Measurements from ENCODE around the gene MPZL1. TPM values are rescaled to one million over a fixed set of nuclear protein-coding genes. Genes with fewer than 3 reads are reported as not detected.

MPZL1 gene
- total RNA-seq, 2 experiments from 2014 or later, result 17.4 to 19.0 TPM

DNA sequence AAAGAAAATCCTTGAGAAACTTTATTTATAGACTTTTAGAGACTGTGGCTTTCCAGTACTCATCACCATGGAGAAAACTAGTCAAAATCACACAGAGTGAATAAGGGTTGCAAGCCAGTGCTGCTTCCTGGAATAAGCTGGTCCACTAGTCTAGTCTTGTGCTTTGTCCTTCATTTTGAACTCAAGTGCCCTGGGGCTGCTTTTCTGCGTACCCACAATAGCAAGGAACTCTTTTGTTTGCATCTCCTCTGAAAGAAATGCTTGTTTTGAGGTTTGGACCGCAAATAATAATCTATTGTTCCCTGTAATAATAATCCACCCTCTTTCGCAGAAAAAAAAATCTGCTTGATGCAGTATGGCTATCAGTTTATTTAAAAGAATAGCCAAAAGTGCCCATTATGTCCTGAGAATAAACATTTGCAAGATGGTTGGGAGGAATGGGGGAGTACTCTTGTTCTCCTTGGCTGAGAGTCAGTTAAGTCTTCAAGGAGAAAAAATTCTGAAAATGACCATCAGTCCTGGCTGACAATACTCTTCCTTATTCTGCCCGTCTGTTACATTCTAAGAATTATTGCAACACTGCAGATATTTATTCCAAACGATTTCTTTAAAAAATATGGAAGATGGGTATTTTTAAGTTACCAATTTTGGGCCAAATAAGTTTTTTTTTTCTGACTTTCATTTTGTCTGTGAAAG lies 41.9 kb downstream of the MPZL1 start:
- no peak overlapping the region for H3K4me3 Mint-ChIP-seq
- no peak for DNase-seq
- H3K27ac Mint-ChIP-seq, result no peak overlapping the region
- H3K4me1 Mint-ChIP-seq, result peaks cover 18% of the 10 kb centered on the region
- ChIA-PET POLR2A (no interaction called here), CTCF (interaction anchor here (1.1 kb wide), 1 partner anchor 39 kb away, joined by 3 read pairs; no protein-coding TSS in a partner anchor)
- no peaks in the 10 kb centered on the region for H3K27me3 Mint-ChIP-seq
- peaks cover 14% of the 10 kb centered on the region for H3K36me3 Mint-ChIP-seq (ENCODE audit: low read depth)
- H3K9me3 Mint-ChIP-seq, result no peaks in the 10 kb centered on the region

DNA sequence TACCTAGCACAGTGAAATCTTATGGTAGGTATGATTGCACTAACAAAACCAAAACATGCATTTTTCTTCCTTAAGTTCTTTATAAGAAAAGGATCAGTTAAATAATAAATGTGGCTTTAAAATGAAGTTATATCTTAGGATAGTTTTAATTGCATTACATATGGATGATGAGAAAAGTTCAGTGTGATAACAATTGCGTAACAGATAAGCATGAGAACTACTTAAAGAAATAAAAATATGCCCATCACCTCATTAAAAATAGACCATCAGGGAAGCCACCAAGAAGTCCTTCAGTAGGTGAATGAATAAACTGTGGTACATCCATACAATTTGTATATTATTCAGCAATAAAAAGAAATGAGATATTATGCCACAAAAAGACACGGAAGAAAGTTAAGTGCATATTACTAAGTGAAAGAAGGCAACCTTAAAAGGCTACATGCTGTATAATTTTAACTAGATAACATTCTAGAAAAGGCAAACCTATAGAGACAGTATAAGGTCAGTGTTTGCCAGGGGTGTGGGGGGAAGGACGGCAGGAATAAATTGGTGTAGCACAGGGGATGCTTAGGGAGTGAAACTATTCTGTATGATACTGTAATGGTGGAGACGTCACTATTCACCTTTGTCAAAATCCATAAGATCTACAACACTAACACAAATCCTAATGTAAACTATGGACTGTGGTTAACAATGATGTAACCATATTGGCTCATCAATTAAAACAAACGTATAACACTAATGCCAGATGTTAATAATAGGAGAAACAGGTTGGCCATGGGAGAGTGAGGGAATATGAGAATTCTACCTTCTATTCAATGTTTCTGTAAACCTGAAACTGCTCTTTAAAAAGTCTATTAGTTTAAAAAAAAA lies 42.9 kb downstream of the MPZL1 start:
- DNase-seq, result no peak
- Mint-ChIP-seq H3K36me3 (ENCODE audit: low read depth) (peaks cover 23% of the 10 kb centered on the region), H3K4me1 (peaks cover 18% of the 10 kb centered on the region), H3K4me3 (no peak overlapping the region), H3K27ac (no peak overlapping the region), H3K27me3 (no peaks in the 10 kb centered on the region), H3K9me3 (no peaks in the 10 kb centered on the region)
- POLR2A ChIA-PET, result no interaction called here
- CTCF ChIA-PET, result no interaction called here

DNA sequence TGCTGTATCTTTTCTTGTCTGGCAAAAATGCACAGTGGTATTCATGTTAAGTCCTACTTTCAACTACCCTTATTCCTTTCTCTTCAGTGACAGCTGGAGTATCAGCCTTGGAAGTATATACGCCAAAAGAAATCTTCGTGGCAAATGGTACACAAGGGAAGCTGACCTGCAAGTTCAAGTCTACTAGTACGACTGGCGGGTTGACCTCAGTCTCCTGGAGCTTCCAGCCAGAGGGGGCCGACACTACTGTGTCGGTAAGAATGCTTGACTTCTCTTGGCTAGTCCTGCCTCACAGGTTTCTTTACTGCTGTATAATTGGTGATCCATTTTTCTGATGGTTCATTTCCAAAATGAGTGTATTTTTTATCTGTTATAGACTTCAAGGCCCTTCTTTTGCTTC lies 43.7 kb downstream of the MPZL1 start:
- Mint-ChIP-seq H3K27ac (no peak overlapping the region), H3K4me3 (no peak overlapping the region), H3K4me1 (peaks cover 18% of the 10 kb centered on the region), H3K9me3 (no peaks in the 10 kb centered on the region), H3K36me3 (ENCODE audit: low read depth) (peaks cover 29% of the 10 kb centered on the region), H3K27me3 (no peaks in the 10 kb centered on the region)
- ChIA-PET POLR2A (no interaction called here), CTCF (no interaction called here)
- DNase-seq, result no peak

DNA sequence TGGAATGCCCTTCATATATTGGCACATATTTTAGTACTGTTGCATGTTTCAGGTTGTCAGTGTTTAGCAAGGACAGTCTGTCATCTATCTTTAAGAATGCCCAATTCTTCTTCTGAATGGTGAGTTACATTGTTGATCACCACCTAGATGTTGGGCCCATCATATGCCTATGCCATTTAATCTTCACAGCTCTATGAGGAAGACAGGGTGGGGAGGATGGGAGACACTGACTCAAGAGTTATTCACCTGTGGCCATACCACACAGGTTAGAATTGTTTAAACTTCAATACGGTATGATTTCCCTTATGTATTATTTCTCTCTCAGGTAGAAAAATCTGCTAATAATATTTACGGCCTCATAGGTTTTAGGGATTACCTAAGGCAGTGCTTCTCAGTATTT lies 44.8 kb downstream of the MPZL1 start:
- DNase-seq, result no peak
- CTCF ChIA-PET, result no interaction called here
- Mint-ChIP-seq H3K4me3 (no peak overlapping the region), H3K27ac (no peak overlapping the region), H3K27me3 (no peaks in the 10 kb centered on the region), H3K4me1 (peaks cover 11% of the 10 kb centered on the region), H3K36me3 (ENCODE audit: low read depth) (peaks cover 32% of the 10 kb centered on the region), H3K9me3 (no peaks in the 10 kb centered on the region)
- POLR2A ChIA-PET, result no interaction called here

DNA sequence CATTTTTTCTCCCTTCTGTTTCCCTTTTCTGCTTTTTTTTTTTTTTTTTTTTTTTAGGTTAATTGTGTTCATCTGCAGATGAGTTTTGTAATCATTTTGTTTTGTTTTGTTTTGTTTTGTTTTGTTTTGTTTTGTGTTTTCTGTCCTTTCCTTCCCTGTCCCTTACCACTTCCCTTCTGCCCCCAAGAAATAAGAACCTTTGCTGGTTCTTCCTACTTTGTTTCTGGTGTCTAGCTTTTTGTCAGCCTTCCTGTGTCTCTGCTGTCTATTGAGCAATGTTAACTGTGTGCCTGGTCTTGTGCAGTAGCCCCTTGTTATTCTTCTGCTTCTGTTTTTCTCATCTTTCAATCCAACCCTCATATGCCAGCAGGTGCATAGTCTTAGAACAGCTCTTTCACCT lies 46.0 kb downstream of the MPZL1 start:
- DNase-seq, result no peak
- ChIA-PET POLR2A (no interaction called here), CTCF (no interaction called here)
- H3K4me3 Mint-ChIP-seq, result no peak overlapping the region
- H3K4me1 Mint-ChIP-seq, result peaks cover 5% of the 10 kb centered on the region
- no peaks in the 10 kb centered on the region for H3K9me3 Mint-ChIP-seq
- H3K36me3 Mint-ChIP-seq (ENCODE audit: low read depth), result peaks cover 43% of the 10 kb centered on the region
- no peak overlapping the region for H3K27ac Mint-ChIP-seq
- H3K27me3 Mint-ChIP-seq, result no peaks in the 10 kb centered on the region

DNA sequence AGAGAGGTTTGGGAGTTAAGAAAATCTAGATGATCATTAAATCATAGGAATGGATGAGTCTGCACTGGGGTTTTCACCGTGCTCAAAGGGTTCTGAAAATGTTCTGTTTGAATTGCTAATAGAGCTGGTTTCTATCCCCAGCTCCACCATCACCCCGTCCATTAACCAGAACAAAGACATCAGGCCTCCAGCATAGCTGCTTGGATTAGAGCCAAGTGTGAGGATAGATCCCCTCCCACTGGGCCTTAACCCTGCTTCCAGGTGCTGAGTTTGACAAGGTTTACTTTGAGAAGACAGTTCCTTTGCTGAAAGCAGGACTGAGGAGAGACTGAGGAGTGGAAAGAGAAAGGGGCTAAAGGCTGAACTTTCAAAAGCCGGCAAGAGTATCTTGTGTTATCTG lies 48.3 kb downstream of the MPZL1 start:
- ChIA-PET POLR2A (no interaction called here), CTCF (no interaction called here)
- Mint-ChIP-seq H3K36me3 (ENCODE audit: low read depth) (peaks cover 49% of the 10 kb centered on the region), H3K9me3 (no peaks in the 10 kb centered on the region), H3K27ac (no peak overlapping the region), H3K27me3 (no peaks in the 10 kb centered on the region), H3K4me1 (peaks cover 5% of the 10 kb centered on the region), H3K4me3 (no peak overlapping the region)
- no peak for DNase-seq

DNA sequence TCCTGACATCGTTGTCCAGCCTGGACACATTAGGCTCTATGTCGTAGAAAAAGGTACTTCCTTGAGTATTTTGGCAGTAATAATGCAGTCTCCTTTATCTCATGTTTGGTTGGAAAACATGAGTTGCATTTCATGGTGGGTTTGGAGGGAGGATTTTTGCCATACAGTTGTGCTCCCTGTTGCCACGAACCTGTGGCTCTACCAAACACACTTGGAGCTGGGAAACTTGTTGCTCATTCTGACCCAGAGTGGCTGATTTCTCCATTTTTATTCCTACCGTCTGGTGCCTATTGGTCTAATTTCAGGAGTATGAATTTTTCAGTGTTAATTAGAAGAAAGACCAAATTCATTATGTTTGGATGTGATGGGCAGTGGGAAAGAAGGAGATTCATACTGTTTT lies 50.7 kb downstream of the MPZL1 start:
- Mint-ChIP-seq H3K27ac (no peak overlapping the region), H3K36me3 (ENCODE audit: low read depth) (peaks cover 56% of the 10 kb centered on the region), H3K27me3 (no peaks in the 10 kb centered on the region), H3K9me3 (no peaks in the 10 kb centered on the region), H3K4me3 (no peak overlapping the region), H3K4me1 (peaks cover 14% of the 10 kb centered on the region)
- POLR2A ChIA-PET, result no interaction called here
- CTCF ChIA-PET, result no interaction called here
- no peak for DNase-seq

DNA sequence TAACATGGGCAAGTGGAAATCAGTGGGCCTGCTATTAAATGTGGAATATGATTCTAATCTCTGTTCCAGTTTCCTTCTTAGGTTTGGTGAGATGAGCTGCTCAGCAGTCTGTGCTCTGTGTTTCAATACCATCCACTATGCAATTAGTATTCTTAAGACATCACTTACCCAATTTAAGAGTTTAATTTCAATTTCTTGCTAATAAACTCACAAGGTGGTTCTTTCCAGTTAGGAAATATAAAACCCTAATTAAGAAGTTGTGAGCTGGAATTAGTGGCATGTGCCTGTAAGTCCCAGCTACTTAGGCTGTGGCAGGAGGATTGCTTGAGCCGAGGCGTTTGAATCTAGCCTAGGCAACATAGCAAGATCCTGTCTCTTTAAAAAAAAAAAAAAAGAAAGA lies 51.7 kb downstream of the MPZL1 start:
- H3K27me3 Mint-ChIP-seq, result no peaks in the 10 kb centered on the region
- POLR2A ChIA-PET, result interaction anchor here (1.0 kb wide), 1 partner anchor 163 kb away, joined by 3 read pairs; the partner anchor contains the start of gene DCAF6
- no peak for DNase-seq
- H3K27ac Mint-ChIP-seq, result no peak overlapping the region
- CTCF ChIA-PET, result interaction anchor here (0.7 kb wide), 1 partner anchor 17 kb away, joined by 3 read pairs; no protein-coding TSS in a partner anchor
- H3K4me3 Mint-ChIP-seq, result no peak overlapping the region
- peaks cover 8% of the 10 kb centered on the region for H3K4me1 Mint-ChIP-seq
- peaks cover 48% of the 10 kb centered on the region for H3K36me3 Mint-ChIP-seq (ENCODE audit: low read depth)
- no peaks in the 10 kb centered on the region for H3K9me3 Mint-ChIP-seq

DNA sequence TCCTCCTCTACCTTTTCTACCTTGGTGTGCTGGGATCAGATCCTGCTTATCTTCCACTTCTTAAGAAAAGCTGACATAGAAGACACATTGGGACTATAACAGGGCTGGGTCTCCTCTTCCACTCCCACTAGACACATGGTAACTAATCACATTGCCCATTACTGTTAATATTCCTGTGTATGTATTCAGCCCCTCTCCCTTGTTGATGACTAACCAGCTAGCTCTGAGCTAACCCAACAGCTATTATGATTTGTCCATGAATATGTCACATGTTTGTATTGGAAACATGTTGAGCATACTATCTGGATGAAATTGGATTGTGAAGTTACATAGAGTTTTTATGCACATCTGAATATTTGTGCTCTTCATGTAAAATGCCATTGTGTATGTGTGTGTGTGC lies 52.9 kb downstream of the MPZL1 start:
- H3K36me3 Mint-ChIP-seq (ENCODE audit: low read depth), result peaks cover 41% of the 10 kb centered on the region
- DNase-seq, result no peak
- no peaks in the 10 kb centered on the region for H3K27me3 Mint-ChIP-seq
- no peak overlapping the region for H3K4me3 Mint-ChIP-seq
- CTCF ChIA-PET, result no interaction called here
- no peak overlapping the region for H3K27ac Mint-ChIP-seq
- H3K9me3 Mint-ChIP-seq, result no peaks in the 10 kb centered on the region
- peaks cover 8% of the 10 kb centered on the region for H3K4me1 Mint-ChIP-seq
- POLR2A ChIA-PET, result no interaction called here

DNA sequence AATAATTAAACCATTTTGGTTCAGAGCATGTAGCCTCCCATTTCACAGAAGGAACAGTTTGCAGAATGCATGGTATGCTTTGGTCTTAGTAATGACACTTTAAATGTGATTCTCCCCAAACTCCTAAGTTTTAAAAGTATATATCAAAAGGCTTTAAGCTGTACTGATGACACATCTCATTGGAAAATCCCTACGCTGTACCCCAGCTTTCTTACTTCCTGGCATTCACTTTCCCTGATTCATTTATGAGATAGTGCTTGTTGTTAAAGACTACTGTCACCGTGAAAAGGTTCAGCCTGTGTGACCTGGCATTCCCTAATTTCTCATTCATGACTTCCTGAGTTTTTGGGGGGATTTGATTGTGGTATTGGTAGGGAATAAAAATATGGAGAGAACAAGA lies 53.4 kb downstream of the MPZL1 start:
- Mint-ChIP-seq H3K27me3 (no peaks in the 10 kb centered on the region), H3K4me3 (no peak overlapping the region), H3K36me3 (ENCODE audit: low read depth) (peaks cover 41% of the 10 kb centered on the region), H3K9me3 (no peaks in the 10 kb centered on the region), H3K27ac (no peak overlapping the region), H3K4me1 (peaks cover 8% of the 10 kb centered on the region)
- no peak for DNase-seq
- ChIA-PET CTCF (interaction anchor here (0.6 to 1.8 kb wide), 2 partner anchors 10 to 461 kb away, joined by 4 to 5 read pairs; no protein-coding TSS in a partner anchor), POLR2A (no interaction called here)

DNA sequence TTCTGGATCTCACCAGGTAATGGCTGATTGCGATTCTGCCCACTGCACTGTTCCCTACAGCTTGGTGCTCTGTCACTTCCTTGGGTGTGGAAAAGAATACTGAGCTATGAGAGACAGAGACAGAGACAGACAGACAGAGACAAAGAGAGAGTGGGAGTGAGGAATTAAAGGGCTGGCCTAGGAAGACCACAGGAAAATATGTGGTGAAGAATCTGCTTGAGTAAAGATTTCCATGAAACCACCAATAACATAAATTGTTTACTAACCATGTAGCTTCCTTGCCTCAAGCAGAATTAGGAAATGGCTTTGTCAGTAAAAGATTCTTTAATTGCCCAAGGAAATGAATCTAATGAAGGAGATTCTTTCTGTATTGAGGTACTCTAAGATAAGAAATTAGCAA lies 54.4 kb downstream of the MPZL1 start:
- Mint-ChIP-seq H3K9me3 (peaks cover 2% of the 10 kb centered on the region), H3K36me3 (ENCODE audit: low read depth) (peaks cover 39% of the 10 kb centered on the region), H3K4me3 (no peak overlapping the region), H3K27me3 (no peaks in the 10 kb centered on the region), H3K27ac (no peak overlapping the region), H3K4me1 (peaks cover 8% of the 10 kb centered on the region)
- ChIA-PET CTCF (interaction anchor here (1.8 kb wide), 1 partner anchor 9 kb away, joined by 4 read pairs; no protein-coding TSS in a partner anchor), POLR2A (no interaction called here)
- no peak for DNase-seq

DNA sequence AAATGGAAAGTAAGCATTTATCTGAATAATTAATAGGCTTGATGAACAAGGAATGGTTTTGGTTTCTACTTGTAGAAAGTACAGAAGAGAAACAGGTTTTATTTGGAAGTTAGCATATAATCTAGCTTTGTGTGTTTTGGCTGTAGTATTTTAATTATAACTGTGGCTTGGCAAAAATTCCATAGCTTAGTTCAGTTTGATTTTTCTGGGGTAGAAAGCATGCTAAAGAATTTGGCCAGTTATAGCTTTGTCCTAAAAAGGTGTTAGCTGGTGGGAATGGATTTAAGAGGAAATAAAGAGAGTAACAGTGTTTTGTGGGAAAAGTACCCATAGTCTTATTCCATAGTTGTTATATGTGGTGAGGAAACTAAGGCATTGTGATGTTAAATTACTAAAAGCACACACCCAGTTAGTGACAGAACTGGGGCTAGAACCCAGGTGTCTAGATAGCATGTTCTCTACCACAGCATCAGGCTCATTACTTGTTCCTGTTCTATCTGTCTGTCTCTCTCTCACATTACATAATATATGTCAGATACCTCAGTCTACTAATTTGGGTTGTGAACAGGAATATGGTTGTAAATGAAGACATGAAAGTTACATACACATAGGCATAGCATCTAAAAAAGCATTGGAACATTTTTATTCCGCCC lies 55.0 kb downstream of the MPZL1 start:
- ChIA-PET CTCF (interaction anchor here (1.8 kb wide), 1 partner anchor 9 kb away, joined by 4 read pairs; no protein-coding TSS in a partner anchor), POLR2A (no interaction called here)
- no peak for DNase-seq
- H3K4me1 Mint-ChIP-seq, result peaks cover 8% of the 10 kb centered on the region
- peaks cover 34% of the 10 kb centered on the region for H3K36me3 Mint-ChIP-seq (ENCODE audit: low read depth)
- no peaks in the 10 kb centered on the region for H3K27me3 Mint-ChIP-seq
- H3K9me3 Mint-ChIP-seq, result peaks cover 2% of the 10 kb centered on the region
- H3K27ac Mint-ChIP-seq, result no peak overlapping the region
- H3K4me3 Mint-ChIP-seq, result no peak overlapping the region

DNA sequence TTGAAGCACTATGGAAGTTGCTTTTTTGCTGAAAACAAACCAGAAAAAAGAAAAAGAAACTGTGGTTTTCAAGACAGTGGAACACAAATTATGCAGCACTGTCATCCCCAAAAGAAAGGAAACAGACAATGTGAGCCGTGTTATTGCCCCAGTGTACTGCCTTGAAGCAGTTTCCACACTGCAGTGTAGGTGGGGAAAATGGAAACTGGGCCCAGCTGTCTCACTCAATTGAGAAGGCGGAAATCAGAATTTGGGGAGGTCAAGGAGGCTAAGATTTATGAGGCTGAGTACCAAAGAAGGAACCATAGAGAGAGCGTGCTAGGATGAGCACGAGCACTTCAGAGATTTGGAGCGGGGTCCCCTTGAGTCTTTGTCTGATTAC lies 55.5 kb downstream of the MPZL1 start:
- peaks cover 29% of the 10 kb centered on the region for H3K36me3 Mint-ChIP-seq (ENCODE audit: low read depth)
- no peaks in the 10 kb centered on the region for H3K27me3 Mint-ChIP-seq
- no peak for DNase-seq
- H3K4me3 Mint-ChIP-seq, result no peak overlapping the region
- CTCF ChIA-PET, result interaction anchor here (0.6 kb wide), 1 partner anchor 24 kb away, joined by 3 read pairs; no protein-coding TSS in a partner anchor
- POLR2A ChIA-PET, result no interaction called here
- no peak overlapping the region for H3K27ac Mint-ChIP-seq
- peaks cover 2% of the 10 kb centered on the region for H3K9me3 Mint-ChIP-seq
- H3K4me1 Mint-ChIP-seq, result peaks cover 8% of the 10 kb centered on the region
